Trophoblast cell (in vitro differentiated cells and primary cell): ENCODE results near the gene USP13.

Experiments
- DNase-seq, 2 donors: peaks; one replicate each; pipeline ENCODE4 v3.0.0-alpha.2; 2016
- H2AFZ ChIP-seq: 2 replicates; pipeline ENCODE4 v1.6.1; 2013; ENCODE audit warnings: low read length, moderate library complexity, mild to moderate bottlenecking; ENCODE audit not compliant: insufficient read depth, poor library complexity
- H2AK5ac ChIP-seq: 2 replicates; pipeline ENCODE4 v1.6.1; 2013; ENCODE audit warnings: mild to moderate bottlenecking, low read length
- H2BK120ac ChIP-seq: 2 replicates; pipeline ENCODE4 v1.6.1; 2013; ENCODE audit warnings: low read length, mild to moderate bottlenecking, moderate library complexity; ENCODE audit not compliant: insufficient read depth, poor library complexity
- H2BK12ac ChIP-seq: 2 replicates; pipeline ENCODE4 v1.6.1; 2013; ENCODE audit warnings: mild to moderate bottlenecking, low read length, moderate library complexity
- H2BK5ac ChIP-seq: 2 replicates; pipeline ENCODE4 v1.6.1; 2013; ENCODE audit warnings: low read length, low read depth, moderate library complexity, mild to moderate bottlenecking; ENCODE audit not compliant: poor library complexity
- H3K14ac ChIP-seq: 2 replicates; pipeline ENCODE4 v1.6.1; 2013; ENCODE audit warnings: mild to moderate bottlenecking, low read length
- H3K18ac ChIP-seq: 2 replicates; pipeline ENCODE4 v1.6.1; 2013; ENCODE audit warnings: mild to moderate bottlenecking, low read length
- H3K23ac ChIP-seq: 2 replicates; pipeline ENCODE4 v1.6.1; 2013; ENCODE audit warnings: low read length
- H3K27ac ChIP-seq: 2 replicates; pipeline ENCODE4 v1.5.1; 2013; ENCODE audit warnings: low read depth, mild to moderate bottlenecking, inconsistent platforms, low read length, moderate library complexity
- H3K27me3 ChIP-seq: 2 replicates; pipeline ENCODE4 v1.6.1; 2013; ENCODE audit warnings: inconsistent platforms, mild to moderate bottlenecking, low read length, moderate library complexity; ENCODE audit not compliant: insufficient read depth
- H3K36me3 ChIP-seq, 2 experiments: 1 replicate in 1 of 2; 2 replicates in 1 of 2; pipeline ENCODE4 v1.6.1; 2013; ENCODE audit warnings: low read length in 2 of 2, mild to moderate bottlenecking in 2 of 2, moderate library complexity in 1 of 2; ENCODE audit not compliant: insufficient read depth in 2 of 2, control insufficient read depth in 1 of 2
- H3K4ac ChIP-seq: 2 replicates; pipeline ENCODE4 v1.6.1; 2013; ENCODE audit warnings: low read depth, mild to moderate bottlenecking, low read length, moderate library complexity
- H3K4me1 ChIP-seq, 2 experiments: 1 replicate in 1 of 2; 2 replicates in 1 of 2; pipeline ENCODE4 v1.6.1; 2013; ENCODE audit warnings: low read length in 2 of 2, mild to moderate bottlenecking in 2 of 2, moderate library complexity in 1 of 2; ENCODE audit not compliant: insufficient read depth in 2 of 2, control insufficient read depth in 1 of 2
- H3K4me2 ChIP-seq: 2 replicates; pipeline ENCODE4 v1.6.1; 2013; ENCODE audit warnings: inconsistent platforms, mild to moderate bottlenecking, low read length, moderate library complexity
- H3K4me3 ChIP-seq: 2 replicates; pipeline ENCODE4 v1.5.1; 2013; ENCODE audit warnings: mild to moderate bottlenecking, low read depth, low read length, inconsistent platforms
- H3K79me1 ChIP-seq: one replicate; pipeline ENCODE4 v1.6.1; 2013; ENCODE audit warnings: low read length
- H3K79me2 ChIP-seq: 2 replicates; pipeline ENCODE4 v1.6.1; 2013; ENCODE audit warnings: low read length, mild to moderate bottlenecking; ENCODE audit not compliant: control insufficient read depth, insufficient read depth, poor library complexity
- H3K9ac ChIP-seq: 2 replicates; pipeline ENCODE4 v1.6.1; 2013; ENCODE audit warnings: mild to moderate bottlenecking, low read length
- H3K9me3 ChIP-seq: 2 replicates; pipeline ENCODE4 v1.6.1; 2013; ENCODE audit warnings: low read depth, mild to moderate bottlenecking, control low read depth, inconsistent platforms, low read length; ENCODE audit not compliant: insufficient read depth
- H4K12ac ChIP-seq: 2 replicates; pipeline ENCODE4 v1.6.1; 2013; ENCODE audit warnings: low read depth, mild to moderate bottlenecking, low read length, moderate library complexity
- H4K8ac ChIP-seq: 2 replicates; pipeline ENCODE4 v1.6.1; 2013; ENCODE audit warnings: low read depth, mild to moderate bottlenecking, low read length, moderate library complexity
- H4K91ac ChIP-seq: one replicate; pipeline ENCODE4 v1.6.1; 2013; ENCODE audit warnings: low read depth, mild to moderate bottlenecking, low read length, moderate library complexity
- WGBS: extraction: QIAGEN DNeasy Blood & Tissue Kit; methylation state at CpG from one replicate; pipeline ENCODE4 v1.1.7; 2013; ENCODE audit warnings: missing lambda C conversion rate; ENCODE audit not compliant: insufficient read length, insufficient coverage; ENCODE audit errors: extremely low coverage; 5-methylcytosine and 5-hydroxymethylcytosine counted together

The USP13 gene

DNA sequence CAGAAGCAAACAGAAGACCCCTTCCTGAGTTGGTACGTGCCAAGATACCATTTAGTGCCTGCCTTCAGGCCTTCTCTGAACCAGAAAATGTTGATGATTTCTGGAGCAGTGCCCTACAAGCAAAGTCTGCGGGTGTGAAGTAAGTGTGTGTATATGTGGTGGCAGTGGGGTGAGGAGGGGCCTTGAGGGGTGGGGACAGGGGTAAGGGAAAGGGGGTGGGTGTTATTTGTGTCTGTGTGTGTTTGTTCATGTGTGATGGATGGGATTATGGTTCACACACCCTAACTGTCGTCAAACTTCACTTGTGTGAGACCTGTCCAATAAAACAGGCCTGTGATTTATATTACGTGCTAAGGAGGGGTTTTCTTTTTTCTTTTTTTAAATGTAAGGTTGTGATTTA, 92.2 kb downstream of the USP13 start:
- no peak overlapping the region for H2AK5ac ChIP-seq
- H2BK12ac ChIP-seq: no peak overlapping the region
- WGBS: no CpG with 5 or more reads among the region's 4 CpGs
- no peak overlapping the region for H3K18ac ChIP-seq
- H3K27ac ChIP-seq: no peak overlapping the region
- no peaks in the 10 kb centered on the region for H3K27me3 ChIP-seq
- H2BK5ac ChIP-seq: no peak overlapping the region
- no peak overlapping the region for H2BK120ac ChIP-seq
- H2AFZ ChIP-seq: no peak overlapping the region
- H3K9ac ChIP-seq: no peak overlapping the region
- H3K14ac ChIP-seq: no peak overlapping the region
- peaks cover 4 to 8% of the 10 kb centered on the region in 2 experiments for H3K36me3 ChIP-seq
- no peak overlapping the region for H4K91ac ChIP-seq
- H3K4me3 ChIP-seq: no peak overlapping the region
- H3K79me2 ChIP-seq: no peaks in the 10 kb centered on the region
- no peak overlapping the region for H3K4ac ChIP-seq
- H4K12ac ChIP-seq: no peak overlapping the region
- no peak overlapping the region for H3K23ac ChIP-seq
- H4K8ac ChIP-seq: no peak overlapping the region
- no peaks in the 10 kb centered on the region for H3K79me1 ChIP-seq
- no peak overlapping the region for H3K4me2 ChIP-seq
- no peaks in the 10 kb centered on the region for H3K9me3 ChIP-seq
- no peak for DNase-seq
- H3K4me1 ChIP-seq: no peaks in the 10 kb centered on the region

- Histone ChIP-seq H2BK120ac (no peak overlapping the region), H3K79me1 (no peaks in the 10 kb centered on the region), H3K14ac (no peak overlapping the region), H3K4me3 (no peak overlapping the region), H2AFZ (no peak overlapping the region), H3K9me3 (no peaks in the 10 kb centered on the region), H2AK5ac (no peak overlapping the region), H4K8ac (no peak overlapping the region), H2BK5ac (no peak overlapping the region), H3K9ac (no peak overlapping the region), H4K12ac (no peak overlapping the region), H2BK12ac (no peak overlapping the region), H4K91ac (no peak overlapping the region), H3K18ac (no peak overlapping the region), H3K79me2 (no peaks in the 10 kb centered on the region), H3K27me3 (no peaks in the 10 kb centered on the region), H3K27ac (no peak overlapping the region), H3K4ac (no peak overlapping the region), H3K4me1 (no peaks in the 10 kb centered on the region), H3K4me2 (no peak overlapping the region), H3K36me3 (peaks cover 4 to 5% of the 10 kb centered on the region in 2 experiments), H3K23ac (no peak overlapping the region)
- DNase-seq: no peak
- WGBS: no CpG with 5 or more reads among the region's 5 CpGs
These were observed 92.9 kb downstream of the USP13 start for GRCh38 chr3:179745716-179746115.

- H3K4me1 ChIP-seq: no peaks in the 10 kb centered on the region
- no peaks in the 10 kb centered on the region for H3K27me3 ChIP-seq
- H2BK12ac ChIP-seq: no peak overlapping the region
- no peak overlapping the region for H2AFZ ChIP-seq
- no peaks in the 10 kb centered on the region for H3K9me3 ChIP-seq
- no peak overlapping the region for H3K9ac ChIP-seq
- peaks cover 0 to 3% of the 10 kb centered on the region in 2 experiments for H3K36me3 ChIP-seq
- H4K12ac ChIP-seq: no peak overlapping the region
- no peak overlapping the region for H2AK5ac ChIP-seq
- H3K23ac ChIP-seq: no peak overlapping the region
- H3K27ac ChIP-seq: no peak overlapping the region
- peak in 1 of 2 donors; percentile 56 for DNase-seq
- H3K79me1 ChIP-seq: no peaks in the 10 kb centered on the region
- H2BK5ac ChIP-seq: no peak overlapping the region
- no peak overlapping the region for H3K18ac ChIP-seq
- no peak overlapping the region for H3K4me2 ChIP-seq
- no CpG with 5 or more reads among the region's 6 CpGs for WGBS
- no peak overlapping the region for H4K91ac ChIP-seq
- no peak overlapping the region for H2BK120ac ChIP-seq
- no peak overlapping the region for H3K4ac ChIP-seq
- no peaks in the 10 kb centered on the region for H3K79me2 ChIP-seq
- no peak overlapping the region for H3K14ac ChIP-seq
- no peak overlapping the region for H3K4me3 ChIP-seq
- no peak overlapping the region for H4K8ac ChIP-seq
These were observed 98.0 kb downstream of the USP13 start for GRCh38 chr3:179750720-179751328.

DNA sequence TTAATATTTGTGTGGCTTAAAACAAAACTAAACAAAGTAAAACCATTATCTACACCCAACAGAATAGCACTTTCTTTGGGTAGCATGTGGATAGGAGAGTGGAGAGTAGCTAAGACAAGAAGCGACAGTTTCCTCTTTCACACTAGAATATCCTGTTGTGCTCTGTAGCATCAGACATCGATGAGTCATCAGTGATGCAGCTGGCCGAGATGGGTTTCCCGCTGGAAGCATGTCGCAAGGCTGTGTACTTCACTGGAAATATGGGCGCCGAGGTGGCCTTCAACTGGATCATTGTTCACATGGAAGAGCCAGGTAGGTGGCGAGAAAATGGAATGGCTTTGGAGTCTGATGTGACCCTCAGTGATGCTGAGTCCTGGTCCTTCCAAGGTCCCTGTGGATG, 108.1 kb downstream of the USP13 start:
- H3K18ac ChIP-seq: no peak overlapping the region
- H2AK5ac ChIP-seq: no peak overlapping the region
- H3K4me2 ChIP-seq: no peak overlapping the region
- H4K12ac ChIP-seq: no peak overlapping the region
- no peaks in the 10 kb centered on the region for H3K4me1 ChIP-seq
- H2BK12ac ChIP-seq: no peak overlapping the region
- WGBS: no CpG with 5 or more reads among the region's 8 CpGs
- H3K9ac ChIP-seq: no peak overlapping the region
- H4K8ac ChIP-seq: no peak overlapping the region
- no peaks in the 10 kb centered on the region for H3K27me3 ChIP-seq
- no peak overlapping the region for H3K4me3 ChIP-seq
- no peak overlapping the region for H3K27ac ChIP-seq
- H3K14ac ChIP-seq: no peak overlapping the region
- no peaks in the 10 kb centered on the region for H3K79me2 ChIP-seq
- no peak overlapping the region for H3K23ac ChIP-seq
- no peak overlapping the region for H4K91ac ChIP-seq
- peak; percentile 62 to 80 for DNase-seq
- no peaks in the 10 kb centered on the region for H3K9me3 ChIP-seq
- no peak overlapping the region for H2BK5ac ChIP-seq
- H3K36me3 ChIP-seq: peaks cover 0 to 2% of the 10 kb centered on the region in 2 experiments
- no peak overlapping the region for H3K4ac ChIP-seq
- H2AFZ ChIP-seq: no peak overlapping the region
- H3K79me1 ChIP-seq: no peaks in the 10 kb centered on the region
- H2BK120ac ChIP-seq: no peak overlapping the region
